GM18499 (cell line): Measurements from ENCODE around the gene ARSI.
"Not testable (repeated sequence)": the region's sequence is repeated elsewhere in the genome, so short reads cannot be mapped to it uniquely, and the experiment has no call there.

ENCODE experiments used
- ATAC-seq: cut with Tn5 transposase; IDR thresholded peaks from one replicate; pipeline ENCODE4 v1.9.1; 2021; ENCODE audit warnings: moderate number of reproducible peaks; ENCODE audit not compliant: insufficient read depth, unreplicated experiment

Gene ARSI

GRCh38 chr5:150251504-150251903 lies 51.2 kb downstream of the ARSI start:
- ATAC-seq, result no peak

- ATAC-seq, result no peak
These were observed 53.0 kb downstream of the ARSI start for GRCh38 chr5:150249744-150250143.

- ATAC-seq, result no peak
These were observed 53.8 kb downstream of the ARSI start for GRCh38 chr5:150248946-150249345.

- ATAC-seq, result not testable (repeated sequence)
These were observed 54.2 kb downstream of the ARSI start for GRCh38 chr5:150248493-150248892.

GRCh38 chr5:150247726-150248125 lies 55.0 kb downstream of the ARSI start:
- no peak for ATAC-seq

GRCh38 chr5:150246835-150247234 lies 55.9 kb downstream of the ARSI start:
- no peak for ATAC-seq

- ATAC-seq, result no peak
These were observed 56.3 kb downstream of the ARSI start for GRCh38 chr5:150246429-150246828.
